Measurements from ENCODE around the gene RAPGEF2.

GRCh38 chr4:159070742-159071141, 32.1 kb upstream of the RAPGEF2 start:
- TF ChIP-seq ZNF18 (tag by site-specific recombination; IDR thresholded peaks at IDR 0.05) (no peak), ZNF704 (tag by site-specific recombination; IDR thresholded peaks at IDR 0.05) (no peak), SP2 (tag by site-specific recombination; IDR thresholded peaks at IDR 0.05) (no peak), ZNF138 (tag by site-specific recombination; IDR thresholded peaks at IDR 0.05; ENCODE audit: borderline replicate concordance) (no peak), ZNF707 (tag by site-specific recombination; IDR thresholded peaks at IDR 0.05) (no peak), TRIM28 (IDR thresholded peaks at IDR 0.05; ENCODE audit: borderline replicate concordance, low read length) (no peak), ZNF274 (IDR thresholded peaks at IDR 0.05; ENCODE audit: low read length) (no peak), ZNF274 (tag by site-specific recombination; IDR thresholded peaks at IDR 0.05; ENCODE audit: borderline replicate concordance) (no peak), ZBTB26 (tag by site-specific recombination; optimal IDR thresholded peaks at IDR 0.05) (no peak), ZNF324 (tag by site-specific recombination; IDR thresholded peaks at IDR 0.05) (no peak), ZBTB49 (tag by site-specific recombination; IDR thresholded peaks at IDR 0.05; ENCODE audit: low read depth) (no peak), ZNF121 (tag by site-specific recombination; IDR thresholded peaks at IDR 0.05) (no peak)
- TF ChIP-seq, protein P1, sequence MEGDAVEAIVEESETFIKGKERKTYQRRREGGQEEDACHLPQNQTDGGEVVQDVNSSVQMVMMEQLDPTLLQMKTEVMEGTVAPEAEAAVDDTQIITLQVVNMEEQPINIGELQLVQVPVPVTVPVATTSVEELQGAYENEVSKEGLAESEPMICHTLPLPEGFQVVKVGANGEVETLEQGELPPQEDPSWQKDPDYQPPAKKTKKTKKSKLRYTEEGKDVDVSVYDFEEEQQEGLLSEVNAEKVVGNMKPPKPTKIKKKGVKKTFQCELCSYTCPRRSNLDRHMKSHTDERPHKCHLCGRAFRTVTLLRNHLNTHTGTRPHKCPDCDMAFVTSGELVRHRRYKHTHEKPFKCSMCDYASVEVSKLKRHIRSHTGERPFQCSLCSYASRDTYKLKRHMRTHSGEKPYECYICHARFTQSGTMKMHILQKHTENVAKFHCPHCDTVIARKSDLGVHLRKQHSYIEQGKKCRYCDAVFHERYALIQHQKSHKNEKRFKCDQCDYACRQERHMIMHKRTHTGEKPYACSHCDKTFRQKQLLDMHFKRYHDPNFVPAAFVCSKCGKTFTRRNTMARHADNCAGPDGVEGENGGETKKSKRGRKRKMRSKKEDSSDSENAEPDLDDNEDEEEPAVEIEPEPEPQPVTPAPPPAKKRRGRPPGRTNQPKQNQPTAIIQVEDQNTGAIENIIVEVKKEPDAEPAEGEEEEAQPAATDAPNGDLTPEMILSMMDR (tag by site-specific recombination; IDR thresholded peaks at IDR 0.05) = no peak
- TF ChIP-seq, protein P2, sequence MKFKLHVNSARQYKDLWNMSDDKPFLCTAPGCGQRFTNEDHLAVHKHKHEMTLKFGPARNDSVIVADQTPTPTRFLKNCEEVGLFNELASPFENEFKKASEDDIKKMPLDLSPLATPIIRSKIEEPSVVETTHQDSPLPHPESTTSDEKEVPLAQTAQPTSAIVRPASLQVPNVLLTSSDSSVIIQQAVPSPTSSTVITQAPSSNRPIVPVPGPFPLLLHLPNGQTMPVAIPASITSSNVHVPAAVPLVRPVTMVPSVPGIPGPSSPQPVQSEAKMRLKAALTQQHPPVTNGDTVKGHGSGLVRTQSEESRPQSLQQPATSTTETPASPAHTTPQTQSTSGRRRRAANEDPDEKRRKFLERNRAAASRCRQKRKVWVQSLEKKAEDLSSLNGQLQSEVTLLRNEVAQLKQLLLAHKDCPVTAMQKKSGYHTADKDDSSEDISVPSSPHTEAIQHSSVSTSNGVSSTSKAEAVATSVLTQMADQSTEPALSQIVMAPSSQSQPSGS (tag by site-specific recombination; IDR thresholded peaks at IDR 0.05; ENCODE audit: low read depth) = no peak

Data from HEK293 (cell line).